Body of pancreas (tissue), 4 donors: ENCODE measurements around the gene HPGDS.

ENCODE experiments used
- POLR2A ChIP-seq, 3 donors: fragments of 450-650 bp; IDR thresholded peaks; one replicate each; pipeline ENCODE4 v1.6.1; 2016; ENCODE audit warnings: antibody characterized with exemption in 3 of 3, mild to moderate bottlenecking in 2 of 3
- TF ChIP-seq, protein P1 (sequence below), 7 experiments: fragments of 450-650 bp in 4 of 7; fragments of 200-600 bp in 3 of 7; sonication (generic) in 3 of 7; IDR thresholded peaks; one replicate each; pipeline ENCODE4 v1.5.1; 2016 to 2019; ENCODE audit warnings: antibody characterized with exemption in 7 of 7

DNA sequence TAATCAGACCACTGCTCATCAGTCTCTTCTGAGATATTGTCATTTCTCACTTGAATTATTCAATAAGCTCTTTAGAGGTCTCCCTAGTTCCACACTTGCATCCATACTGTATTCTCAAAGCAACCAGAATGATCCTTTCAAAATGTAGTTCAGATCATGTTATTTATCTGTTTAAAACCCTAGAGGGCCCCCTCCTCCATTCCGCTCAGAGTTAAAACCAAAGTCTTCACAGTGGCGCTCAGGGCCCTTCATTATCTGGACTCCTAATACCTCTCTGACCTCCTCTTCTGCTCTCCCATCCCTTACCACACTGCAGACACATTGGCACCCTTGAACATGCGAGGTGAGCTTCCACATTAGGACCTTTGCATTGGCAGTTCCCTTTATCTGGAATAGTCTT, 32.7 kb upstream of the HPGDS start:
- TF ChIP-seq POLR2A (IDR thresholded peaks at IDR 0.05), result no peak
- TF ChIP-seq, protein P1, sequence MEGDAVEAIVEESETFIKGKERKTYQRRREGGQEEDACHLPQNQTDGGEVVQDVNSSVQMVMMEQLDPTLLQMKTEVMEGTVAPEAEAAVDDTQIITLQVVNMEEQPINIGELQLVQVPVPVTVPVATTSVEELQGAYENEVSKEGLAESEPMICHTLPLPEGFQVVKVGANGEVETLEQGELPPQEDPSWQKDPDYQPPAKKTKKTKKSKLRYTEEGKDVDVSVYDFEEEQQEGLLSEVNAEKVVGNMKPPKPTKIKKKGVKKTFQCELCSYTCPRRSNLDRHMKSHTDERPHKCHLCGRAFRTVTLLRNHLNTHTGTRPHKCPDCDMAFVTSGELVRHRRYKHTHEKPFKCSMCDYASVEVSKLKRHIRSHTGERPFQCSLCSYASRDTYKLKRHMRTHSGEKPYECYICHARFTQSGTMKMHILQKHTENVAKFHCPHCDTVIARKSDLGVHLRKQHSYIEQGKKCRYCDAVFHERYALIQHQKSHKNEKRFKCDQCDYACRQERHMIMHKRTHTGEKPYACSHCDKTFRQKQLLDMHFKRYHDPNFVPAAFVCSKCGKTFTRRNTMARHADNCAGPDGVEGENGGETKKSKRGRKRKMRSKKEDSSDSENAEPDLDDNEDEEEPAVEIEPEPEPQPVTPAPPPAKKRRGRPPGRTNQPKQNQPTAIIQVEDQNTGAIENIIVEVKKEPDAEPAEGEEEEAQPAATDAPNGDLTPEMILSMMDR (IDR thresholded peaks at IDR 0.05), result no peak
